ENCODE data around the gene NEMF. TPM values are rescaled to one million over a fixed set of nuclear protein-coding genes. Genes with fewer than 3 reads are reported as not detected.
"Not testable (repeated sequence)": the region's sequence is repeated elsewhere in the genome, so short reads cannot be mapped to it uniquely, and the experiment has no call there.

Gene NEMF
- total RNA-seq (2014; rRNA removed; shearing (Covaris generic)), result 49.6 and 66.1 TPM in 2 replicates

- Histone ChIP-seq H3K27me3 (no peaks in the 10 kb centered on the region), H3K36me3 (peaks cover 15% of the 10 kb centered on the region), H3K27ac (peak within 1 kb of the TSS; percentile 62), H3K9me3 (replicated peaks) (no peaks in the 10 kb centered on the region), H3K4me3 (peak within 1 kb of the TSS; percentile 87), H3K4me1 (no peaks in the 10 kb centered on the region)
- DNase-seq, result peak; percentile 86 to 94
These were observed at the start of gene NEMF for GRCh38 chr14:49852301-49853157. TSS of gene NEMF (minus strand) at chr14:49852788. CDS start at chr14:49852753, 35 bp downstream.

GRCh38 chr14:49900973-49901372 is 48.4 kb upstream of the NEMF start:
- Histone ChIP-seq H3K9me3 (replicated peaks) (no peaks in the 10 kb centered on the region), H3K4me1 (no peaks in the 10 kb centered on the region), H3K4me3 (no peak overlapping the region), H3K36me3 (peaks cover 10% of the 10 kb centered on the region), H3K27me3 (no peaks in the 10 kb centered on the region), H3K27ac (no peak overlapping the region)
- DNase-seq, result no peak

DNA sequence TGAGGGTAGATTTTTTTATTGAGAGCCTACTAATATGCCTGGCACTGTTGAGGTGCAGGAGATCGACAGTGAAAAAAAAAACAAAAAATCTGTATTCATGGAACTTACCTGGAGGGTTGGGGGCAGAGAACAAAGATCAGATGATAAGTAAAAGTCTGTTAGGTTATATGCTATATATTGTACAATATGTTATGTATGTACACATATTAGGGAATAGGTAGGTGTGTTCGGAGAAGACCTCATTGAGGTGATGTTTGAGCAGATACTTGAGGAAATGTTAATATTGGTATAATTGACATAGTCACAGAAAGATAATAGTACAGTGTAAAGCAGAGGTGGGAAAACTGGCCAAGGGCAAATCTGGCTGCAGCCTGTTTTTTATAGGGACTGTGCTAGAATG is 45.9 kb upstream of the NEMF start:
- no peaks in the 10 kb centered on the region for H3K4me1 ChIP-seq
- H3K9me3 ChIP-seq (replicated peaks), result no peaks in the 10 kb centered on the region
- no peaks in the 10 kb centered on the region for H3K27me3 ChIP-seq
- no peak overlapping the region for H3K27ac ChIP-seq
- DNase-seq, result no peak
- H3K36me3 ChIP-seq, result peaks cover 24% of the 10 kb centered on the region
- H3K4me3 ChIP-seq, result no peak overlapping the region

- H3K27me3 ChIP-seq, result no peaks in the 10 kb centered on the region
- H3K36me3 ChIP-seq, result peaks cover 24% of the 10 kb centered on the region
- DNase-seq, result no peak
- H3K4me1 ChIP-seq, result no peaks in the 10 kb centered on the region
- no peaks in the 10 kb centered on the region for H3K9me3 ChIP-seq (replicated peaks)
- H3K27ac ChIP-seq, result no peak overlapping the region
- H3K4me3 ChIP-seq, result no peak overlapping the region
These were observed 45.4 kb upstream of the NEMF start for GRCh38 chr14:49897965-49898364.

DNA sequence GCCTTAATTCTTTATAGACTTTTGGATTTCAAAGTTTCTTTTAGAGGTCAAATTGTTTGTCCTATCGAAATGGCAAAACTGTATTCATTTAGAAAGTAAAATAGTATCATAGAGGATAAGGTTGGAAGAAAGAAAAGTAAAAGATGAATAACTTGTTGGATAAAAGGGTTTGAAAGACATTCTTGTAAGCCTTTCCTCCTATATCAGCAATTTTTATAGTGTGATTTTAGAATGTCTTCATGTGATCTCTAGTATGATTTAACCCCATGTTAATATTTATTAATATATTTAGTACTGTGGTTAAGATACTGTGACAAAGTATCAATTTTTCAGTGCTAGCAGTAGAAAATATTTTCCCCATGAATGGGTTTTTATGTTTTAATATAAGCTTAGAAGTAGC is 44.8 kb upstream of the NEMF start:
- H3K4me1 ChIP-seq, result no peaks in the 10 kb centered on the region
- H3K4me3 ChIP-seq, result no peak overlapping the region
- no peaks in the 10 kb centered on the region for H3K9me3 ChIP-seq (replicated peaks)
- DNase-seq, result no peak
- H3K27ac ChIP-seq, result no peak overlapping the region
- H3K27me3 ChIP-seq, result no peaks in the 10 kb centered on the region
- H3K36me3 ChIP-seq, result peaks cover 24% of the 10 kb centered on the region

DNA sequence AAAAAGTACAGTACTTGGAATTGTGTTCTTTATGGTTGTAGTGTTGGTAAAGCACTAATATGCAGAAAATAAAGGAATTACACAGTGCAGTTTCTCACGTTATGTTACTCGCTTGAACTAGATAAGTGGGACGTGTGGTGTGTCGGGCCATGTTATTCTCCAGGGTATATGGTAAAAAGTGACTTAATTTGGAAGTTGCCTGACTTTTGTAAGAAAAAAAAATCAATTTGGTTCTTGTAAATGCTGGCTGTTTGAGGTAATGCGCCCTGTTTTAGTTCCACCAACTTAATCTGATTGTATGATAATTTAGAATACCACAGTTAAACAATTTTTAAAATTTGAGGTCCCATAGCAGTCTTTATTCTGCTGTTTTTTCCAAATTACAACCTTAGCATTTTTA is 44.4 kb upstream of the NEMF start:
- H3K27ac ChIP-seq, result no peak overlapping the region
- no peaks in the 10 kb centered on the region for H3K4me1 ChIP-seq
- H3K27me3 ChIP-seq, result no peaks in the 10 kb centered on the region
- DNase-seq, result no peak
- H3K36me3 ChIP-seq, result peaks cover 24% of the 10 kb centered on the region
- H3K4me3 ChIP-seq, result no peak overlapping the region
- no peaks in the 10 kb centered on the region for H3K9me3 ChIP-seq (replicated peaks)

- H3K9me3 ChIP-seq (replicated peaks); H3K4me1 ChIP-seq; H3K27ac ChIP-seq; DNase-seq; H3K27me3 ChIP-seq; H3K4me3 ChIP-seq: not testable (repeated sequence)
- peaks cover 24% of the 10 kb centered on the region for H3K36me3 ChIP-seq
These were observed 43.7 kb upstream of the NEMF start for GRCh38 chr14:49896272-49896671.

DNA sequence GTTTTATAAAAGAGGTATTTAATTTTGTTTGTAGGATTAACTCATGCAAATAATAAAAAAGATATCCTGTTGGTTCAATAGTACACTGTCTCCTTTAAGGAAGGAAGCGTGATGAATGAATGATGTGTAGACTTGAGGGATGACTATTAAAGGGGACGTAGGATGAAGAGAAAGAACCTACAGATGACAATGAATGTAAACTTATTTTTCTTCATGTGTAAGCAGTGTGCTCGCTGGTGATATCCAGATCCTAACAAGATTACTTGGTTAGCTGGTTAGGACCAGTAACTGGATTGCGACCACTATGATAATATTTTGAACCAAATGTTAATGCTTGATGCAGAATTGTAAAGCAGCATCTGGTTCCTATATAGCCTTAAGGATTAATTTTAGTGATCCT is 42.9 kb upstream of the NEMF start:
- Histone ChIP-seq H3K27me3 (no peaks in the 10 kb centered on the region), H3K36me3 (peaks cover 24% of the 10 kb centered on the region), H3K9me3 (replicated peaks) (no peaks in the 10 kb centered on the region), H3K4me3 (peak overlapping the region; percentile 93), H3K4me1 (peaks cover 5% of the 10 kb centered on the region; the same call in 1 of the 2 replicates), H3K27ac (no peak overlapping the region)
- no peak for DNase-seq

- not testable (repeated sequence) for H3K9me3 ChIP-seq (replicated peaks); H3K27me3 ChIP-seq; DNase-seq; H3K4me1 ChIP-seq; H3K27ac ChIP-seq
- H3K4me3 ChIP-seq, result peak overlapping the region; percentile 93
- peaks cover 23% of the 10 kb centered on the region for H3K36me3 ChIP-seq
These were observed 41.9 kb upstream of the NEMF start for GRCh38 chr14:49894214-49895107.

DNA sequence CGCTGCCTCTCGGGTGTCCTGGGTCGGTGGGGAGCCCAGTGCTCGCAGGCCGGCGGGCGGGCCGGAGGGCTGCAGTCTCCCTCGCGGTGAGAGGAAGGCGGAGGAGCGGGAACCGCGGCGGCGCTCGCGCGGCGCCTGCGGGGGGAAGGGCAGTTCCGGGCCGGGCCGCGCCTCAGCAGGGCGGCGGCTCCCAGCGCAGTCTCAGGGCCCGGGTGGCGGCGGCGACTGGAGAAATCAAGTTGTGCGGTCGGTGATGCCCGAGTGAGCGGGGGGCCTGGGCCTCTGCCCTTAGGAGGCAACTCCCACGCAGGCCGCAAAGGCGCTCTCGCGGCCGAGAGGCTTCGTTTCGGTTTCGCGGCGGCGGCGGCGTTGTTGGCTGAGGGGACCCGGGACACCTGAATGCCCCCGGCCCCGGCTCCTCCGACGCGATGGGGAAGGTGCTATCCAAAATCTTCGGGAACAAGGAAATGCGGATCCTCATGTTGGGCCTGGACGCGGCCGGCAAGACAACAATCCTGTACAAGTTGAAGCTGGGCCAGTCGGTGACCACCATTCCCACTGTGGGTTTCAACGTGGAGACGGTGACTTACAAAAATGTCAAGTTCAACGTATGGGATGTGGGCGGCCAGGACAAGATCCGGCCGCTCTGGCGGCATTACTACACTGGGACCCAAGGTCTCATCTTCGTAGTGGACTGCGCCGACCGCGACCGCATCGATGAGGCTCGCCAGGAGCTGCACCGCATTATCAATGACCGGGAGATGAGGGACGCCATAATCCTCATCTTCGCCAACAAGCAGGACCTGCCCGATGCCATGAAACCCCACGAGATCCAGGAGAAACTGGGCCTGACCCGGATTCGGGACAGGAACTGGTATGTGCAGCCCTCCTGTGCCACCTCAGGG is 41.0 kb upstream of the NEMF start:
- H3K27me3 ChIP-seq, result no peaks in the 10 kb centered on the region
- H3K27ac ChIP-seq, result peak overlapping the region; percentile 90
- no peaks in the 10 kb centered on the region for H3K9me3 ChIP-seq (replicated peaks)
- peak overlapping the region; percentile 93 for H3K4me3 ChIP-seq
- peaks cover 5% of the 10 kb centered on the region; the same call in 1 of the 2 replicates for H3K4me1 ChIP-seq
- DNase-seq, result peak; percentile 12 to 25
- H3K36me3 ChIP-seq, result peaks cover 22% of the 10 kb centered on the region

DNA sequence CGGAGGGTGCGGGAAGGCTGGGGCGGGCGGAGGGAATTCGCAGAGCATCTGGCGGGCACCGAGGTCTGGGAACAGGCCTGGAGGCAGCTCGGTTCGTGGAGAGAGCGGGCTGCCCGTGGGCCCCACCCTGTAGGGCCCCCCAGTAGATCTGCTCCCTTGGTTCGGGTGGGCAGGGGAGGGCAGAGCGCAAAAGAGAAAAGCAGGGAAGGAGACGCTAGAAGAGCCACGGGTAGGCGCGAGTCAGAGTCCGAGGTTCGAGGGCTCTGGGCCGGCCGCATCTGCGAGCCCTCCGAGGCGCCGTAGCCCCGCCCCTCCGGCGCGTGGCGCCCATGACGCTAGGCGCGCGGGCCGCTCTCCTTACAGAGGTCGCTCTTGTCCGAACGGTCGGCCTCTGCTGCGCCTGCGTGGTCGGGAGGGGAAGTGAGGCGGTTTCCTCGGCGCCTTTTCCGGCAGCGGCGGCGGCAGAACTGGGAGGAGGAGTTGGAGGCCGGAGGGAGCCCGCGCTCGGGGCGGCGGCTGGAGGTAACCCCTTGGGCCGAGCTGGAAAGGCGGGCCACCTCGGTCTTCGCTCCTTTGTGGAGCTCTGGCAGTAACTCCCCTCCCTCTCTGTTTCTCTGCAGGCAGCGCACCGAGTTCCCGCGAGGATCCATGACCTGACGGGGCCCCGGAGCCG is 40.2 kb upstream of the NEMF start, which contains the start of gene ARF6:
TSS of gene ARF6 (plus strand) at position 447 of the 673 bp plus-strand sequence. CDS start 655 bp downstream, outside the sequence.
- H3K9me3 ChIP-seq (replicated peaks), result no peaks in the 10 kb centered on the region
- H3K4me1 ChIP-seq, result peaks cover 5% of the 10 kb centered on the region; the same call in 1 of the 2 replicates
- DNase-seq, result peak; percentile 96 to 97
- no peaks in the 10 kb centered on the region for H3K27me3 ChIP-seq
- H3K4me3 ChIP-seq, result peak within 1 kb of the TSS; percentile 93
- H3K36me3 ChIP-seq, result peaks cover 22% of the 10 kb centered on the region
- H3K27ac ChIP-seq, result peak within 1 kb of the TSS; percentile 90

- Histone ChIP-seq H3K36me3 (peaks cover 20% of the 10 kb centered on the region), H3K27ac (peak overlapping the region; percentile 90), H3K4me3 (peak overlapping the region; percentile 93), H3K27me3 (no peaks in the 10 kb centered on the region), H3K9me3 (replicated peaks) (no peaks in the 10 kb centered on the region), H3K4me1 (peaks cover 5% of the 10 kb centered on the region; the same call in 1 of the 2 replicates)
- peak; percentile 57 to 78 for DNase-seq
These were observed 39.7 kb upstream of the NEMF start for GRCh38 chr14:49892301-49892635.

GRCh38 chr14:49888293-49888692 is 35.7 kb upstream of the NEMF start:
- Histone ChIP-seq H3K4me3 (no peak overlapping the region), H3K36me3 (no peaks in the 10 kb centered on the region), H3K9me3 (replicated peaks) (no peaks in the 10 kb centered on the region), H3K4me1 (peaks cover 5% of the 10 kb centered on the region; the same call in 1 of the 2 replicates), H3K27me3 (no peaks in the 10 kb centered on the region), H3K27ac (no peak overlapping the region)
- DNase-seq, result no peak

DNA sequence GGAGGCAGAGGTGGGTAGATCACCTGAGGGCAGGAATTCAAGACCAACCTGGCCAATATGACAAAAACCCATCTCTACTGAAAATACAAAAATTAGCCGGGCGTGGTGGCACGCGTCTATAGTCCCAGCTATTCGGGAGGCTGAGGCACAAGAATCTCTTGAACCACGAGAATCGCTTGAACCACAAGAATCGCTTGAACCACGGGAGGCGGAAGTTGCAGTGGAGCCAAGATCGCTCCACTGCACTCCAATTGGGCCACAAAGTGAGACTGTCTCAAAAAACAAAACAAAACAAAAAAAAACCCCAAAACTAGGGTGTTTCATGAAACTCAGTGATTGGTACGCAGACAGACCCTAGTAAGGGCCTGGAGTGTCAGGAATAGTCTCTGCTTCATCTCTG is 33.9 kb upstream of the NEMF start:
- no peak for DNase-seq

More for the DNA sequence above, 33.9 kb upstream of the NEMF start:
- H3K9me3 ChIP-seq (replicated peaks), result no peaks in the 10 kb centered on the region
- no peak overlapping the region for H3K4me3 ChIP-seq
- peaks cover 3% of the 10 kb centered on the region; the same call in 1 of the 2 replicates for H3K4me1 ChIP-seq
- H3K27ac ChIP-seq, result no peak overlapping the region
- H3K36me3 ChIP-seq, result no peaks in the 10 kb centered on the region
- H3K27me3 ChIP-seq, result no peaks in the 10 kb centered on the region
